ENCODE results near the gene ZKSCAN2.

DNA sequence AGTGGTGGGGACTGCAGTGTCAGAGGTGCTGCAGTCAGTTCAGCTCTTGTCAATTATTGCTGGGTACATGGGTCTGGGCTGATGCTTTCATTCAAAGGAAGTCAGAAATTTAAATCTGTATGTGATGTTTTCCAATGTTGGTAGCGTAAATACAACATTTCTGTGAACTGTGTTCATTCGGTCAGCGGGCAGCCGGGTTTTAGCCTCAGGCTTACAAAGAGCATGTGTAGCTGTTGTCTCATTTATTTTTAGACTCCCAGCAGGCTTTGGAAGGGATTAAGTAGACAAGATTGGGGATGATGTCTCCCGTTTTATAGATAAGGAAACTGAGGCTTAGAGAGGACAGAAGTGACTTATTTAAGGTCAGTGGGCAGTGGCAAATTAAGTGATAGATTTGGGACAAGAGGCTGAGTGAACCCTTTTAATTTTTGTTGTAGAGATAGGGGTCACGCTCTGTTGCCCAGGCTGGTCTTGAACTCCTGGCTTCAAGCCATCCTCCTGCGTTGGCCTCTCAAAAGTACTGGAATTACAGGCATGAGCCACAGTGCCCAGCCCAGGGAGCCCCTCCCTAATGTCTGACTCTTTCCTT, 32.8 kb downstream of the ZKSCAN2 start:
- no peak for TF ChIP-seq EP300 (IDR thresholded peaks at IDR 0.05; ENCODE audit: low read depth)
- no peak for TF ChIP-seq POLR2AphosphoS5 (IDR thresholded peaks at IDR 0.05)
- TF ChIP-seq CTCF (IDR thresholded peaks at IDR 0.05) = no peak
